K562 (cell line): ENCODE results near the gene GADD45GIP1. TPM values are rescaled to one million over a fixed set of nuclear protein-coding genes. Genes with fewer than 3 reads are reported as not detected.
A peak's percentile ranks its signal among the peaks of the same experiment; 100 is the strongest.

ENCODE experiments used
- CBX3 ChIP-seq, 2 experiments: IDR thresholded peaks; 1 replicate in 1 of 2; 2 replicates in 1 of 2; pipeline ENCODE4 v1.6.1; 2012; ENCODE audit warnings: inconsistent platforms in 2 of 2, low read length in 2 of 2, borderline replicate concordance in 1 of 2, control low read depth in 1 of 2
- FIP1L1 ChIP-seq: fragments of 200-400 bp; formaldehyde crosslinking; IDR thresholded peaks from 2 replicates; pipeline ENCODE4 v1.6.1; 2018; ENCODE audit warnings: mild to moderate bottlenecking, low read depth, low read length; ENCODE audit not compliant: poor library complexity, severe bottlenecking
- MGA ChIP-seq: fragments of 450-650 bp; IDR thresholded peaks from 2 replicates; pipeline ENCODE4 v1.6.1; 2016; ENCODE audit warnings: mild to moderate bottlenecking, moderate library complexity
- NCOR1 ChIP-seq: fragments of 450-650 bp; IDR thresholded peaks from 2 replicates; pipeline ENCODE4 v1.6.1; 2016; ENCODE audit warnings: mild to moderate bottlenecking, moderate library complexity
- NONO ChIP-seq, 2 experiments: fragments of 200-400 bp in 1 of 2; fragments of 450-650 bp in 1 of 2; formaldehyde crosslinking in 1 of 2; IDR thresholded peaks; 2 replicates each; pipeline ENCODE4 v1.6.1; 2017; ENCODE audit warnings: low read depth in 2 of 2, mild to moderate bottlenecking in 2 of 2, moderate library complexity in 2 of 2, low read length in 1 of 2
- NR1H2 ChIP-seq: sonication (generic); formaldehyde crosslinking; IDR thresholded peaks from 2 replicates; pipeline ENCODE4 v1.4.0; 2020; ENCODE audit warnings: mild to moderate bottlenecking, missing genetic modification reagents
- NR4A1 ChIP-seq, 2 experiments: fragments of 250-450 bp in 1 of 2; fragments of 450-650 bp in 1 of 2; sonication (Bioruptor Pico) in 1 of 2; IDR thresholded peaks; 2 replicates each; pipeline versions ENCODE4 v1.4.0 to v1.6.1; 2016 to 2020; ENCODE audit warnings: mild to moderate bottlenecking in 2 of 2, missing compliant biosample characterization in 1 of 2, missing genetic modification characterization in 1 of 2, moderate library complexity in 1 of 2
- RBM22 ChIP-seq: fragments of 200-400 bp; formaldehyde crosslinking; IDR thresholded peaks from 2 replicates; pipeline ENCODE4 v1.6.1; 2018; ENCODE audit warnings: low read length, low read depth; ENCODE audit not compliant: poor library complexity, severe bottlenecking
- SMARCB1 ChIP-seq: IDR thresholded peaks from 2 replicates; pipeline ENCODE4 v1.6.1; 2011; ENCODE audit warnings: improper control_type of control experiment, low read depth; ENCODE audit not compliant: insufficient read length
- SMARCC2 ChIP-seq: fragments of 450-650 bp; IDR thresholded peaks from 2 replicates; pipeline ENCODE4 v1.6.1; 2017; ENCODE audit warnings: antibody characterized with exemption, moderate library complexity, mild to moderate bottlenecking, low read depth
- TEAD4 ChIP-seq, 2 experiments: sonication (generic) in 1 of 2; formaldehyde crosslinking in 1 of 2; IDR thresholded peaks; 2 replicates each; pipeline versions ENCODE4 v1.6.1 to v1.8.0; 2012 to 2022; ENCODE audit warnings: borderline replicate concordance in 1 of 2, inconsistent platforms in 1 of 2, low read length in 1 of 2, mild to moderate bottlenecking in 1 of 2, missing genetic modification reagents in 1 of 2
- ZBTB17 ChIP-seq: fragments of 450-650 bp; formaldehyde crosslinking; IDR thresholded peaks from 2 replicates; pipeline ENCODE4 v1.4.0; 2020; ENCODE audit warnings: mild to moderate bottlenecking
- ZNF140 ChIP-seq: fragments of 250-450 bp; sonication (Bioruptor Pico); IDR thresholded peaks from 2 replicates; pipeline ENCODE4 v1.8.0; 2021; ENCODE audit warnings: moderate library complexity, mild to moderate bottlenecking, inconsistent platforms
- ZNF586 ChIP-seq: fragments of 450-650 bp; formaldehyde crosslinking; conservative IDR thresholded peaks from 2 replicates; pipeline ENCODE4 v1.4.0; 2020; ENCODE audit warnings: mild to moderate bottlenecking, moderate library complexity
- ZNF668 ChIP-seq: fragments of 250-450 bp; sonication (Bioruptor Pico); IDR thresholded peaks from 2 replicates; pipeline ENCODE4 v1.8.0; 2022; ENCODE audit warnings: mild to moderate bottlenecking, inconsistent platforms
- polyA plus RNA-seq, 8 experiments: library from polyadenylated mRNA; depleted of rRNA in 4 of 8; stranded (reverse) in 5 of 8; unstranded in 3 of 8; fragments of >200 nt; fragmentation: Nextera tagmentation in 2 of 8; fragmentation: Illumina TruSeq in 1 of 8; extraction: Ambion mirVana in 2 of 8; extraction: Trizol in 1 of 8; gene quantifications; 2 replicates each; pipeline versions ENCODE4 v1.2.1 to v1.2.3, GENCODE V29; 2011 to 2014; ENCODE audit warnings: inconsistent platforms in 1 of 8, missing spikeins in 1 of 8
- total RNA-seq, 7 experiments: library from RNA; depleted of rRNA in 6 of 7; stranded (reverse); fragments of >200 nt in 6 of 7; fragmentation: Illumina TruSeq in 2 of 7; extraction: Trizol in 2 of 7; gene quantifications; 2 replicates each; pipeline versions ENCODE4 v1.2.1 to v1.2.3, GENCODE V29; 2011 to 2021; ENCODE audit warnings: low replicate concordance in 1 of 7

GADD45GIP1 gene
- total and polyA plus RNA-seq, 9 of the 15 experiments (the other 6 are each of a cell fraction or from before 2014, with no cell fraction given) = 5.1 to 161 (median 29.2) TPM

- TF ChIP-seq MGA (peak; percentile 88), NR4A1 (CRISPR knock-in tag; IDR thresholded peaks at IDR 0.05) (no peak), NR4A1 (tag; IDR thresholded peaks at IDR 0.05) (peak; percentile 23; the same call in 1 of the 2 replicates), SMARCB1 (no peak), CBX3 (IDR thresholded peaks at IDR 0.05; ENCODE audit: borderline replicate concordance in 1 of 2, low read length in 2 of 2) (no peak; a peak in 1 of 3 replicates), FIP1L1 (peak; percentile 97), ZNF586 (0 out of 2 replicates have a peak, but pooled peaks have one; percentile 25), ZNF140 (no peak), RBM22 (peak; percentile 96), SMARCC2 (no peak), NR1H2 (CRISPR knock-in tag) (no peak), ZBTB17 (CRISPR knock-in tag) (peak; percentile 44), NONO (IDR thresholded peaks at IDR 0.05; ENCODE audit: low read depth in 2 of 2, low read length in 1 of 2) (peak; percentile 82 to 99), NCOR1 (peak; percentile 38; the same call in 1 of the 2 replicates), ZNF668 (CRISPR knock-in tag) (peak; percentile 18; the same call in 1 of the 2 replicates), TEAD4 (IDR thresholded peaks at IDR 0.05; ENCODE audit: low read length) (peak; percentile 25; the same call in 1 of the 2 replicates), TEAD4 (CRISPR knock-in tag; IDR thresholded peaks at IDR 0.05; ENCODE audit: borderline replicate concordance) (0 out of 2 replicates have a peak, but pooled peaks have one; percentile 35)
These were observed 18.9 kb downstream of the GADD45GIP1 start, which contains the start of gene CALR (continued) for GRCh38 chr19:12937927-12938778.
